HG02678 (cell line): ENCODE data around the gene PDCD1LG2.

Experiments used
- ATAC-seq: cut with Tn5 transposase; IDR thresholded peaks from one replicate; pipeline ENCODE4 v1.9.1; 2021; ENCODE audit warnings: mild to moderate bottlenecking, moderate library complexity; ENCODE audit not compliant: unreplicated experiment

The PDCD1LG2 gene

GRCh38 chr9:5529683-5530221, 19.4 kb downstream of the PDCD1LG2 start:
- peak; percentile 54 for ATAC-seq

- ATAC-seq, result no peak
These were observed 21.0 kb downstream of the PDCD1LG2 start for GRCh38 chr9:5531101-5531882.

GRCh38 chr9:5532306-5532705, 22.0 kb downstream of the PDCD1LG2 start:
- ATAC-seq, result no peak

- ATAC-seq, result no peak
These were observed 22.5 kb downstream of the PDCD1LG2 start for GRCh38 chr9:5532790-5533189.

GRCh38 chr9:5536684-5537083, 26.4 kb downstream of the PDCD1LG2 start:
- peak; percentile 64 for ATAC-seq

- no peak for ATAC-seq
These were observed 33.8 kb downstream of the PDCD1LG2 start for GRCh38 chr9:5543875-5544702.

GRCh38 chr9:5549658-5550650, 39.6 kb downstream of the PDCD1LG2 start:
- ATAC-seq, result no peak

GRCh38 chr9:5551368-5552150, 41.2 kb downstream of the PDCD1LG2 start:
- no peak for ATAC-seq

GRCh38 chr9:5552301-5552700, 42.0 kb downstream of the PDCD1LG2 start:
- ATAC-seq, result no peak

- no peak for ATAC-seq
These were observed 42.9 kb downstream of the PDCD1LG2 start for GRCh38 chr9:5553211-5553610.

- ATAC-seq, result no peak
These were observed 43.9 kb downstream of the PDCD1LG2 start for GRCh38 chr9:5554254-5554653.

- ATAC-seq, result no peak
These were observed 45.9 kb downstream of the PDCD1LG2 start for GRCh38 chr9:5556101-5556705.

- peak; percentile 73 for ATAC-seq
These were observed 47.6 kb downstream of the PDCD1LG2 start for GRCh38 chr9:5557606-5558587.

- no peak for ATAC-seq
These were observed 49.3 kb downstream of the PDCD1LG2 start for GRCh38 chr9:5559659-5560058.

- no peak for ATAC-seq
These were observed 50.2 kb downstream of the PDCD1LG2 start for GRCh38 chr9:5560443-5561100.

- no peak for ATAC-seq
These were observed 51.6 kb downstream of the PDCD1LG2 start for GRCh38 chr9:5561828-5562488.

GRCh38 chr9:5562806-5563416, 52.6 kb downstream of the PDCD1LG2 start:
- ATAC-seq, result no peak
